H1 (cell line): ENCODE data around the gene TTLL9. TPM values are rescaled to one million over a fixed set of nuclear protein-coding genes. Genes with fewer than 3 reads are reported as not detected.

ENCODE experiments used
- ASH2L ChIP-seq: fragments of 200-600, 300-600 bp; sonication (generic); IDR thresholded peaks from one replicate; pipeline ENCODE4 v1.7.1; 2017; ENCODE audit warnings: low read length
- BACH1 ChIP-seq: IDR thresholded peaks from 2 replicates; pipeline ENCODE4 v1.6.1; 2012; ENCODE audit warnings: low read length, improper control_type of control experiment
- CTBP2 ChIP-seq: IDR thresholded peaks from 2 replicates; pipeline ENCODE4 v1.7.0; 2011; ENCODE audit warnings: borderline replicate concordance, mild to moderate bottlenecking, moderate library complexity, mixed read lengths, low read length; ENCODE audit not compliant: insufficient read depth, insufficient read length
- EGR1 ChIP-seq: IDR thresholded peaks from 2 replicates; pipeline ENCODE4 v1.6.1; 2011; ENCODE audit warnings: low read depth, low read length, borderline replicate concordance
- FOSL1 ChIP-seq: IDR thresholded peaks from 2 replicates; pipeline ENCODE4 v1.6.1; 2011; ENCODE audit warnings: mild to moderate bottlenecking, low read depth, low read length, moderate library complexity; ENCODE audit not compliant: insufficient read depth
- HDAC2 ChIP-seq, 2 experiments: fragments of 300-600 bp in 1 of 2; sonication (generic) in 1 of 2; IDR thresholded peaks; 2 replicates each; pipeline ENCODE4 v1.6.1; 2011 to 2012; ENCODE audit warnings: low read depth in 2 of 2, low read length in 2 of 2, mild to moderate bottlenecking in 2 of 2, moderate library complexity in 2 of 2, borderline replicate concordance in 1 of 2, inconsistent platforms in 1 of 2
- HDAC6 ChIP-seq: IDR thresholded peaks from one replicate; pipeline ENCODE4 v1.7.1; 2012; ENCODE audit warnings: low read depth, mild to moderate bottlenecking, inconsistent platforms, low read length, moderate library complexity
- KDM1A ChIP-seq: fragments of 200-600, 300-600 bp; sonication (generic); IDR thresholded peaks from 2 replicates; pipeline ENCODE4 v1.7.1; 2016; ENCODE audit warnings: mild to moderate bottlenecking, low read length, borderline replicate concordance
- MAX ChIP-seq: IDR thresholded peaks from 2 replicates; pipeline ENCODE4 v1.6.1; 2012; ENCODE audit warnings: inconsistent platforms
- NANOG ChIP-seq: IDR thresholded peaks from 2 replicates; pipeline ENCODE4 v1.6.1; 2011; ENCODE audit warnings: low read length, low read depth, mild to moderate bottlenecking, inconsistent platforms; ENCODE audit not compliant: insufficient read depth, poor library complexity, severe bottlenecking
- POU5F1 ChIP-seq: IDR thresholded peaks from 2 replicates; pipeline ENCODE4 v1.6.1; 2011; ENCODE audit warnings: low read depth, mild to moderate bottlenecking, low read length, moderate library complexity
- RBBP5 ChIP-seq: IDR thresholded peaks from 2 replicates; pipeline ENCODE4 v1.7.1; 2012; ENCODE audit warnings: low read depth, mild to moderate bottlenecking, inconsistent platforms, low read length, moderate library complexity, borderline replicate concordance
- RFX5 ChIP-seq: IDR thresholded peaks from 2 replicates; pipeline ENCODE4 v1.6.1; 2011; ENCODE audit warnings: low read depth, low read length, improper control_type of control experiment, borderline replicate concordance
- RNF2 ChIP-seq: fragments of 200-900, 300-1000 bp; sonication (generic); IDR thresholded peaks from 2 replicates; pipeline ENCODE4 v1.7.1; 2016; ENCODE audit warnings: borderline replicate concordance, low read depth, mild to moderate bottlenecking, antibody characterized with exemption, low read length; ENCODE audit not compliant: poor library complexity, severe bottlenecking; ENCODE audit errors: missing control alignments
- SIRT6 ChIP-seq: IDR thresholded peaks from one replicate; pipeline ENCODE4 v1.7.1; 2012; ENCODE audit warnings: low read length, inconsistent platforms
- SP1 ChIP-seq: IDR thresholded peaks from 2 replicates; pipeline ENCODE4 v1.6.1; 2011; ENCODE audit warnings: low read depth, low read length
- SUZ12 ChIP-seq: fragments of 200-600 bp; sonication (generic); IDR thresholded peaks from 2 replicates; pipeline ENCODE4 v1.6.1; 2012; ENCODE audit warnings: mild to moderate bottlenecking, inconsistent platforms, low read length, moderate library complexity, mixed read lengths
- TAF1 ChIP-seq: IDR thresholded peaks from 2 replicates; pipeline ENCODE4 v1.6.1; 2011; ENCODE audit warnings: mild to moderate bottlenecking, low read depth, low read length
- TAF7 ChIP-seq: optimal IDR thresholded peaks from 2 replicates; pipeline ENCODE3; 2011; ENCODE audit warnings: low read depth, mild to moderate bottlenecking, inconsistent platforms, low read length, moderate library complexity, borderline replicate concordance
- TBP ChIP-seq: IDR thresholded peaks from 2 replicates; pipeline ENCODE4 v1.6.1; 2011; ENCODE audit warnings: low read depth, low read length, improper control_type of control experiment
- TCF12 ChIP-seq: IDR thresholded peaks from 2 replicates; pipeline ENCODE4 v1.6.1; 2011; ENCODE audit warnings: low read depth, mild to moderate bottlenecking, low read length
- polyA plus RNA-seq, 7 experiments: library from polyadenylated mRNA; depleted of rRNA in 3 of 7; stranded (reverse) in 5 of 7; unstranded in 2 of 7; fragments of >200 nt in 5 of 7; fragments of 200-250 nt in 2 of 7; gene quantifications; 1 replicate in 5 of 7; 2 replicates in 1 of 7; 4 replicates in 1 of 7; pipeline versions ENCODE4 v1.2.1 to v1.2.3, GENCODE V29; 2011 to 2013; ENCODE audit warnings: missing spikeins in 2 of 7, mixed read lengths in 2 of 7
- total RNA-seq: library from RNA; stranded (reverse); fragmentation: NEBNext Ultra II Directional; extraction: Animal tissue kit (Norgen Biotek cat#: 25700); gene quantifications from 2 replicates; pipeline ENCODE4 v1.2.1, GENCODE V29; 2021
- TF ChIP-seq, protein P1 (sequence below): IDR thresholded peaks from 2 replicates; pipeline ENCODE4 v1.6.1; 2012; ENCODE audit warnings: inconsistent platforms

TTLL9 gene
- total and polyA plus RNA-seq, 2 of the 8 experiments (the other 6 are each of a cell fraction or from before 2014, with no cell fraction given), result 0.06 TPM; not detected in 1

DNA sequence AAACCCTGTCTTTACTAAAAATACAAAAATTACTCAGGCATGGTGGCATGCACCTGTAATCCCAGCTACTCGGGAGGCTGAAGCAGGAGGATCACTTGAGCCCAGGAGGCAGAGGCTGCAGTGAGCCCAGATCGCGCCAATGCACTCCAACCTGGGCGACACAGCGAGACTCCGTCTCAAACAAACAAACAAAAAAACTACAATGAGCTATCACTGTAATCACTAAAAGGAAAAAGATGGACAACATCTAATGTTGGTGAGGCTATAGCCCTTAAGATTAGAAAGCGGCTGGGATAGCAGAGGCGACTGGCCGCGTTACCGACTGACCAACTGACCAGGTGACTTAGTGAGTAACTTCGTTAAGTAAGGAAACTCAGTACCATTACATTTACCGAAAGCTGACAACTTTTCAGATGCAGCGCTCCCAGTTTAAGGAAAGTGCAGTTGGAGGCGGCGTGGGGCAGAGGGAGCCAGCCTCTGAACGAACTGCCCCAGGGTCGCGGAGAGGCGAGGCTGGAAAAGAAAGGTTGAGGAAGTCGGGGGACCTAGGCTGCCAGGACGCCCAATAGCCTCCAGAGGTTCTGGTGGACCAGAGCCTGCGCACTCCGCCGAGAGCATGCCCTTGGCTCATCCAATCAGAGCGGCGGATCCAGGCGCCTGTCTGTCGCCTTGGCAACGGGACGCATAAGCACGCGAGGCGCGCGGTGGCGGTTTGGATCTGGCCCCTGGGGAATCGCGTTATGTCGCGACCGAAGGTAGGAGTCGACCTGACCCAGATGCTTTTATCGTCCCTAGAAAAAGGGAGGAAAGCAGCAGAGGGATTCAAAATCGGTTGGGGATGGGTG is 8.9 kb downstream of the TTLL9 start (continued):
- TF ChIP-seq RBBP5 (no peak; the same call in 1 of the 2 replicates), SIRT6 (no peak), POU5F1 (no peak), SP1 (no peak), HDAC6 (no peak), CTBP2 (no peak), FOSL1 (no peak), HDAC2 (IDR thresholded peaks at IDR 0.05; ENCODE audit: borderline replicate concordance in 1 of 2, low read depth in 2 of 2, low read length in 2 of 2) (peak in 1 of 2 experiments; percentile 78; a peak in 1 of 4 replicates), BACH1 (peak; percentile 98), ASH2L (no peak), RNF2 (no peak), RFX5 (no peak), TAF7 (no peak), TBP (peak; percentile 58; the same call in 1 of the 2 replicates), KDM1A (0 out of 2 replicates have a peak, but pooled peaks have one; percentile 56), SUZ12 (0 out of 2 replicates have a peak, but pooled peaks have one; percentile 16), TCF12 (no peak), MAX (peak; percentile 88), TAF1 (peak; percentile 23; the same call in 1 of the 2 replicates), NANOG (no peak), EGR1 (no peak)
- TF ChIP-seq, protein P1, sequence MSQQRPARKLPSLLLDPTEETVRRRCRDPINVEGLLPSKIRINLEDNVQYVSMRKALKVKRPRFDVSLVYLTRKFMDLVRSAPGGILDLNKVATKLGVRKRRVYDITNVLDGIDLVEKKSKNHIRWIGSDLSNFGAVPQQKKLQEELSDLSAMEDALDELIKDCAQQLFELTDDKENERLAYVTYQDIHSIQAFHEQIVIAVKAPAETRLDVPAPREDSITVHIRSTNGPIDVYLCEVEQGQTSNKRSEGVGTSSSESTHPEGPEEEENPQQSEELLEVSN, result no peak
